NB4 (cell line): Measurements from ENCODE around the gene BOK.

ENCODE experiments used
- DNase-seq: peaks from one replicate; pipeline ENCODE4 v3.0.0; 2010; ENCODE audit warnings: low read depth
- H3K4me3 ChIP-seq: one replicate; pipeline ENCODE4 v1.5.1; 2011; ENCODE audit warnings: mild to moderate bottlenecking, low read depth, low read length, moderate library complexity
- CTCF ChIP-seq: IDR thresholded peaks from one replicate; pipeline ENCODE4 v1.5.1; 2012; ENCODE audit warnings: low read depth, low read length
- MAX ChIP-seq: IDR thresholded peaks from 2 replicates; pipeline ENCODE4 v1.6.1; 2011; ENCODE audit warnings: low read depth, low read length
- MYC ChIP-seq: IDR thresholded peaks from 2 replicates; pipeline ENCODE4 v1.6.1; 2011; ENCODE audit warnings: low read depth, low read length
- POLR2A ChIP-seq: IDR thresholded peaks from 2 replicates; pipeline ENCODE4 v1.6.1; 2011; ENCODE audit warnings: mild to moderate bottlenecking; ENCODE audit not compliant: insufficient read length; ENCODE audit errors: extremely low read depth

BOK gene

GRCh38 chr2:241538838-241539615, 19.5 kb upstream of the BOK start:
- H3K4me3 ChIP-seq, result no peak overlapping the region
- no peak for DNase-seq
- TF ChIP-seq MAX, result no peak
- no peak for TF ChIP-seq POLR2A
- no peak for TF ChIP-seq CTCF
- no peak for TF ChIP-seq MYC

GRCh38 chr2:241539616-241540374, 18.8 kb upstream of the BOK start:
- H3K4me3 ChIP-seq, result no peak overlapping the region
- TF ChIP-seq CTCF (no peak), POLR2A (no peak), MAX (no peak), MYC (no peak)
- DNase-seq, result no peak

GRCh38 chr2:241540401-241540770, 18.2 kb upstream of the BOK start:
- no peak for DNase-seq
- H3K4me3 ChIP-seq, result no peak overlapping the region
- TF ChIP-seq CTCF, result no peak

GRCh38 chr2:241540771-241541561, 17.6 kb upstream of the BOK start:
- no peak for DNase-seq
- no peak for TF ChIP-seq POLR2A
- no peak for TF ChIP-seq MYC
- no peak for TF ChIP-seq CTCF
- no peak for TF ChIP-seq MAX
- H3K4me3 ChIP-seq, result no peak overlapping the region

- no peak overlapping the region for H3K4me3 ChIP-seq
- TF ChIP-seq POLR2A (no peak), MYC (no peak), MAX (no peak), CTCF (no peak)
- DNase-seq, result no peak
Measured at GRCh38 chr2:241541564-241542277, 16.8 kb upstream of the BOK start.
